ENCODE data around the gene FAM20B.
"Not testable (repeated sequence)": the region's sequence is repeated elsewhere in the genome, so short reads cannot be mapped to it uniquely, and the experiment has no call there.

FAM20B gene, protein sequence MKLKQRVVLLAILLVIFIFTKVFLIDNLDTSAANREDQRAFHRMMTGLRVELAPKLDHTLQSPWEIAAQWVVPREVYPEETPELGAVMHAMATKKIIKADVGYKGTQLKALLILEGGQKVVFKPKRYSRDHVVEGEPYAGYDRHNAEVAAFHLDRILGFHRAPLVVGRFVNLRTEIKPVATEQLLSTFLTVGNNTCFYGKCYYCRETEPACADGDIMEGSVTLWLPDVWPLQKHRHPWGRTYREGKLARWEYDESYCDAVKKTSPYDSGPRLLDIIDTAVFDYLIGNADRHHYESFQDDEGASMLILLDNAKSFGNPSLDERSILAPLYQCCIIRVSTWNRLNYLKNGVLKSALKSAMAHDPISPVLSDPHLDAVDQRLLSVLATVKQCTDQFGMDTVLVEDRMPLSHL

DNA sequence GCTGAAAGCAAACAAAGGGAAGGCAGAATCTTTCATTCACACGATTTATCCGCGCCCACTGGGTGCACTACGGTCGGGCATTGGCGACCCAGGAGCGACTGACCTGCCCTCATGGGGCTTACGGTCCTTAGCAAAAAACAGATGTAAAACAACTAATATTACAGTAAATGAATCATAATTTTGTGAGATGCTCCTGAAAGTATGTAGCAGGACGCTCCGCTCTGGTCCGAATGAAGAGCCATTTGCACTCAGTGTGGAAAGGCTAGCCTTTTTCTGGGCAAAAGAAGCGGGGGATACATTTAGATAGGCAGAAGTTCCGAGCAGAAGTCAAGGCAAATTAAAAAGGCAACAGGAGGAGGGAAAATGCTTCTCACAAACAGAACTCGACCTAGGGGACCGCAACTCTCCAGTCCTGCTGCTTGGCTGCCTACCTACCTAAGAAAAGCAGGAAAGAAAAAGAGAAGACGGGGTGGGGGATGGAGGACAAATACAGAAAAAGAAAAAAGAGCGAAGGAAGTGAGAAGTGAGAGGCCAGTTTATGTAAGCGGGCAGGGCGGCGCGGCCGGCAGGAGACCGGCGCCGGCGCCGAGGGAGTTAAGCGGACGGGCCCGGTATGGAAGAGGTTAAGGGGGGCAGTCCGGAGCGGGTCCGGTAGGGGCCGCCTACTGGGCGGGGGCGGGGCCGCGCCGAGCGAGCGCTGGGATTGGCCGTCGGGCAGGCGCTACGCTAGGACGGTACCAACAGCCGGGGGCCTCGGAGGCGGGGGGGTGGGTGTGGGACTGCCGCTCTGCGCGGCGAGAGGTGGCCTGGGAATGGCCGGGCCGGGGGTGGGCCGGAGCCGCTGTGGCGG lies at the start of gene FAM20B:
Gene FAM20B (plus strand): TSS at position 770 of the 850 bp plus-strand sequence. CDS start 17,954 bp downstream, outside the sequence.
- FAIRE-seq = no peak

DNA sequence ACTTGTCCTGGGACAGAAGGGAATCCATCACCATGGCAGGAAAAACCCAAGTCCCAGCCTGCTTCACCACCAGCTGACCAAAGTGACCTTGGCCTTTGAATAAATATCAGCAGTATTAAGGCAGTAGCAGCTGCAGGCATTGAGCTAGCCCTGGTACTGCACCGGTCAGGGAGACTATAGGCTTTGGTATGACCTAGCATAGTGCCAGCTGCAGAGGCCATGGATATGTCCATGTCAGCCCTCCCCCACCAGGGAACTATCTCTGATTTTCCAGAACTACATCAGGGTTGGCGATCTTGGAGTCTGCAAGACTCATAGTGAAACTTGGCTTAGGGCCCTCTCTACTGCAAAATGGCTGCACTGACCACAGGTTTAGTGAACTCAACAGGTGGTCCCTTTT lies 49.2 kb upstream of the FAM20B start:
- FAIRE-seq = no peak

DNA sequence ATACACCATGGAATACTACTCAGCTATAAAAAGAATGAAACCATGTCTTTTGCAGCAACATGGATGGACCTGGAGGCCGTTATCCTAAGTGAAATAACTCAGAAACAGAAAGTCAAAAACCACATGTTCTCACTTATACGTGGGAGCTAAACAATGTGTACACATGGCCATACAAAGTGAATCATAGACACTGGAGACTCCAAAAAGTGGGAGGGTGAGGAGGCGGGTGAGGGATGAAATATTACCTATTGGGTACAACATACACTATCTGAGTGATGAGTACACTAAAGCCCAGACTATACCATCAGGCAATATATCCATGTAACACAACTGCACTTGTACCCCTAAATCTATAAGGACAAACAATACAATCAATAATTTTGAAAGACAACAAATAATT lies 39.5 kb upstream of the FAM20B start:
- FAIRE-seq = no peak

DNA sequence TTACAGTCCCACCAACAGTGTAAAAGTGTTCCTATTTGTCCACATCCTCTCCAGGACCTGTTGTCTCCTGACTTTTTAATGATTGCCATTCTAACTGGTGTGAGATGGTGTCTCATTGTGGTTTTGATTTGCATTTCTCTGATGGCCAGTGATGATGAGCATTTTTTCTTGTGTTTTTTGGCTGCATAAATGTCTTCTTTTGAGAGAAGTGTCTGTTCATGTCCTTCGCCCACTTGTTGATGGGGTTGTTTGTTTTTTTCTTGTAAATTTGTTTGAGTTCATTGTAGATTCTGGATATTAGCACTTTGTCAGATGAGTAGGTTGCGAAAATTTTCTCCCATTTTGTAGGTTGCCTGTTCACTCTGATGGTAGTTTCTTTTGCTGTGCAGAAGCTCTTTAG lies 37.5 kb upstream of the FAM20B start:
- not testable (repeated sequence) for FAIRE-seq

DNA sequence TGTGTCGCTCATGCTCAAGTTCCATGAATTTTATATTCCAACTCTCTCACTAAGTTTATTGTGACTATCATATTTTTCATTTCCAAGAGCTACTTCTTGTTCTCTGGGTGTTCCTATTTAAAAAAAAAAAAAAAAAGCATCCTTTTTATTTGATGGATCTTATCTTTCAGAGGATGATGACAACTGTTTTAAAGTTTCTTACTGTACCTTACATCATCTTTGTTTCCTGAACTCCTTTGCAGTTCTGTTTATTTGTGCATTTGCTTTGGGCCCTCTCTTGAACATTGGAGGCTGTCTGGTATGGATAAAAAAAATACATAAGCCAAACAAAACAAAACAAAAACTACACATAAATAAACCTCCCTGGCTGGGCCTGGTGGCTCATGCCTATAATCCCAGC lies 32.1 kb upstream of the FAM20B start:
- FAIRE-seq = no peak

DNA sequence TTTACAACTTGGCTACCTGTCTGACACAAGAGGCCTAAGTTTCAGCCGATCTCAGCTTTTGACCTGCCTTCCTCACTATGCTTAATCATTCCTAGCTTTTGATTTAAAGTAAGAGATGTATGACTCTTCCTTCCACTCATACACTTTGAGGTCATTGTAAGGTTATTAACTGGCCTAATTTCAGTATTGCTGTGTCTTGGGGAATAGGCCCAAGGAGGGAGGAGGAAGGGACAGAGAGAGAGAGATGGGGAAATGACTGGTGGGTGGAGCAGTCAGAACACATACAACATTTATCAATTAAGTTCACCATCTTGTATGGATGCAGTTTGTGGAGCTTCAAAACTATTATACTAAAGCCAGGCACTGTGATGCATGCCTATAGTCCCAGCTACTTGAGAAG lies 28.3 kb upstream of the FAM20B start:
- FAIRE-seq = no peak

DNA sequence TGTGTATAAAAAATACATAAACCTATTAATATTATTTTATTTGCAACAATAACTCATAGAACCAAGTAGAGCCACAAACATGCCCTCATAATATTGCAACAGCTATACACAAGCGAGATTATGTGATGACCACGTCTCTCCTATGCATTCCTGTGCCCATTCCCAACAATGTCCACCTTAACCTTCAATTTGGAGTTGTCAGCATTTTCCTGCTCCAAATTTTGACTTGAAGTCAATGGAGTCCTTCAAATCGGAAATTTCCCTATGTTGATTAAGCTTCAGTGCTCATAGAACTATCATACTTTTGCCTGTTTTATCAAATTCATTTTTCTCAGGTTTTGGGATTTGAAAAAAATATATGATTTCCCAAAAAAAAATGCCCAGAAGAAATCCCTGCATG lies 27.4 kb upstream of the FAM20B start:
- no peak for FAIRE-seq

DNA sequence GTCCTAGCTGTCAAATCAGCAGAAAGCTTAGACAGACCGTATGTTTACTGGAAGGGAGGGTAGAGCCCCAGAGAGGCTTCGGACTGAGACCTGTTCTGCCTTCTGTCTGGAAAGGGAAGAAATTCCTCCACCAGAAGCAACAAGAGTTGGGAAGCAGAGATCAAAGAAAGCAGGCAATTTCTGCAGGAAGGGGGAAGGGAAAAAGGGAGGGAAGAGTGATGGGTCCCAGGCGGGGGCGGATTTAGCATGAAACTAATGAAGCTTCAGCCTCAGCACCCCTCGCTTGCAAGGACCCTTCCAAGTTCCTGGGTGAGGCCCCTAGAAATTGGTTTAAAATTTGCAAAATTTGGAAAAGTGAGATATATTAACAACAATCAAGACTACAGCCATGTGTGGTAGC lies 26.6 kb upstream of the FAM20B start:
- no peak for FAIRE-seq

DNA sequence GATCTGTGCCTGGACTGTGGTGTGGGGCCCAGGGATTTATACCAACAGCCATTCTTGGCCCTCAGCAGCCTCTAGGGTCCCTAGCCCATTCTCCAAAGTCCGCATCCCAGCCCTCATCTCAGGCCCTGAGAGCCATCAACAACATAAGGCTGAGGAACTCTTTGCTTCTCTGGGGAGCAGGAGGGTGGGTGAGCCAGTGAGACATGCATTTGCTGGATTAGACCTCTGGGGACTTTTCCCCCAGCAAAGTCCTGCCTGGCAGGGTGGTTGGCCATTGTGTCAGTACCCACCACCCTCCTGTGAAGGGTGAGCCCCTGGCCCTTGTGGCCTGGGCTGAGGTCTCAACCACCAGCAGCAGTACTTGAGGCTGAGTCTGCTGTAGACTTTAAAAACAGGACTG lies 24.2 kb upstream of the FAM20B start:
- no peak for FAIRE-seq

DNA sequence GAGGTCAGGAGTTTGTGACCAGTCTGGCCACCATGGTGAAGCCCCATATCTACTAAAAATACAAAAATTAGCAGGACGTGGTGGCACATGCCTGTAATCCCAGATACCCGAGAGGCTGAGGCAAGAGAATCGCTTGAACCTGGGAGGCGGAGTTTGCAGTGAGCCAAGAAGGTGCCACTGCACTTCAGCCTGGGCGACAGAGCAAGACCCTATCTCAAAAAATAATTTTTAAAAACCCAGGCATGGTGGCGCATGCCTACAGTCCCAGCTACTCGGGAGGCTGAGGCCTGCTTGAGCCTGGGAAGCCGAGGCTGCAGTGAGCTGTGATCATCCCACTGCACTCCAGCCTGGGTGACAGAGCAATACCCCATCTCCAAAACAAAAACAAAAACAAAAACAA lies 23.6 kb upstream of the FAM20B start:
- FAIRE-seq = not testable (repeated sequence)

DNA sequence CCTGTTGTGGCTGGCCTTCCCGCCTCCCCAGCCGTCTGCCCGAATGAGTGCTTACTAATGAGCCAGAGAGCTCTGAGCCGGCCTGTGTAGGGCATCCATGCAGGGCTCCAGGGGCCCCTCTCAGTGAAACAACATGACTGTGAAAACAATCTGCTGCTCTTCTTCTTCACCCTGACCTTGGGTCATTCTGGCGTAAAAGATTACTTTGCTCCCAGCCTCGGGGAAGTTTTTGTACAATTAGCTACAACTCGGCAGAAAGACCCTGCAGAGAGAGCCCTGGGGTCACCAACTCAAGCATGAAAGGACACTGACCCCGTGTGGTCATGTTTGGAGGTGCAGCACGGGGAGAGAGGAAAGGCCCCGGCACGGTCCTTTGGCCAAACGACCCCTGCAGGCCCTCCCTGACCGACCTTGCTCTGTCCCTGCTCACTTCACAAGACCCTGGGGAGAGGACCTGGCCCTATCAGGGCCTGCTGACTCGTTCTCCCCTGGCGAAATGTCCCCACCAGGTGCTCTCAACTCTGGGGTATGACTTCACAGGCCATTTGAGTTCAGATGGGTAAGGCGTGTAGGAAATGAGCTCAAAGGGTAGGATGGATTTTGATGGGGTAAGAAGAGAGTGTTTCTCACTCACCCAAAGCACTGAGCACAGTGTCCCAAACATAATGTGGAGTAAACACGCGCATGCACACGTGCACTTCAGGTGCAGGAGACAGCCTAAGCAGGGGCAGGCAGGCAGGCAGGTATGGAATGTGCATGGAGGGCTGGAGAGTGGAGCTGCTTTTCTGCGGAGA lies 22.9 kb upstream of the FAM20B start:
- FAIRE-seq = no peak

DNA sequence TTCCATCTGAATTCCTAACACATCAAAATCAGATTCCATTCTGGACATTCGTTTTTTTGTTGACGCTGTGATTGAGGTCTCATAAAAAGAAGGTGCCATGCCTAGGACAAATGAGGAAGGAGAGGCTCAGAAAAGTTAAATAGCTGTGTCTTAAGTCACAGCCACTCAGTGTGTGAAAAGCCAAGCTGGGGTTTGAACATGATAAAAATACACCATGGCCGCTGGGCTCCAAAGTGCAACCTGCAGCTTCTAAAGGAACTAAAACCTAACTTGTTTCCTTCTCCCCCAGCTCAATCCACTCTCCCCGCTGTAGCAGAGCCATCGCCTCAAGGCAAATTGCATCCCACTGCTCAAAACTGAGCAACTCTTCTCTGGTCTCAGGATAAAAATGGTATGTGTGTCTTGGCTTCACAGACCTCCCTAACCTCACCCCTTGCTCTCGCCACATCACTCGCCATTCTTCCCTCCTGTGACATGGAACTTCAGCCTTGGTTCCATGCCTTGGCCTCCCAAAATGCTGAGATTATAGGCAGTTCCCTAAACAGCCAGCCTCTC lies 22.1 kb upstream of the FAM20B start:
- no peak for FAIRE-seq

DNA sequence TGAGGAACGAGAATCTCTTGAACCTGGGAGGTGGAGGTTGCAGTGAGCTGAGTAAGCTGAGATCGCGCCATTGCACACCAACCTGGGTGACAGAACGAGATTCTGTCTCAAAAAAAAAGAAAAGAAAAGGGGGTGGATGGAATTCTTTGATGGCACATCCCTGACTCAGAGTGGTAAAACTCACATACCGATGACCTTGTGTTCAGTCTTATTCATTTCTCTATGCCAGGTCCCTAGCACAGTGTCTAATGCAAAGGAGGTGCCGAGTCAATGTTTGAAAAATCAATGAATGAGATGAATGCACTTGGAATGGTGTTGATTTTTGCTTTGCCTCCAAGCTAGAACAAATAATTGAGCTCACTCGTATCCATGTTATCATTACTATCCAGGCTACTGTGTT lies 18.5 kb upstream of the FAM20B start:
- FAIRE-seq = no peak

DNA sequence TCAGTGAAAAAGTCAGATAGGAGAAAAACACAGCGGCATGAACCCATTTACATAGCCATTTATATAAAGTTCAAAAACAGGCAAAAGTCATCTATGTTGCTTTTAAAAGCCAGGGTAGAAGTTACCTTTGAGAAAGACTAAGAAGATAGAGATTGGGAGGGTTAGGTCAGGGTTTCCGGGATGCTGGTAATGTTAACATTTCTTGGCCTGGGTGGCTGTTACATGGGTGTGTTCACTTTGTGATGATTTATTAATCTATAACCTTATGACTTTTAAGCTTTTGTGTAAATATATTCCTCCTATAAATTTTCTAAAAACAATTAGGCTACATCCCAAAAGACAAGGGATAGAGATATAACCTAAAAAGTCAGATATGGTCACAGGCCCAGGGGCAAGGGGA lies 15.0 kb upstream of the FAM20B start:
- no peak for FAIRE-seq

DNA sequence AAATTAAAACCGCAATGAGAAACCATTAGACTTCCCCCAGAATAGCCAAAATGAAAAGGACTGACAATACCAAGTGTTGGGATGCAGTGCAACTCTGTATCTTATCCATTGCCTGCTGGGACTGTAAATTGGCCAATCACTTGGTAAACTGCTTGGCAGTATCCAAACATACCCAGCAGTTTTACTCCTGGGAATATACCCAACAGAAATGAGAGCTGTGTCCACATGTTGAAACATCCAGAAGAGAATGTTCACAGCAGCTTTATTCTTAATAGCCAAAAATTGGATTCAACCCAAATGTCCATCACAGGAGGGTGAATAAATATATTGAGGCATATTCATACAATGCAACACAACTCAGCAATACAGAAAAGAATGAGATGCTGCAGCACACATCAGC lies 13.7 kb upstream of the FAM20B start:
- no peak for FAIRE-seq

DNA sequence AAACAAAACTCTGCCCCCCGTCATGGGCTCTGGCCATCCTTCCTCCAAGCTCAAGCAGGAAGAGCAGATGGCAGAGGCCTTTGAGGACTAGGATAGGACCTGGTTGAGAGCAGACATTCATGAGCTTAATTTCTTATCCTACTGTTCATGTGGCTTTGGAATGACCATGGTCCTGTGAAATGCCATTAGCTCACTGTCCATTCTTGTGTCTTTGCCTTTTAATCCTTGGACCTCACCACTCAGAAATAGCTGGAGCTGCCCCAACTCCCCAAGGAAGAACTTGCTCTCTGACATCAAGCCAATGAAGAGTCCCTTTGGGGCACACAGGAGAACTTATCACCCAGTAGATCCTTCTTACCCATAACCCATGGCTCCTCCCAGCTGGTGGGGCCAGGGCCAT lies 11.6 kb upstream of the FAM20B start:
- FAIRE-seq = no peak

DNA sequence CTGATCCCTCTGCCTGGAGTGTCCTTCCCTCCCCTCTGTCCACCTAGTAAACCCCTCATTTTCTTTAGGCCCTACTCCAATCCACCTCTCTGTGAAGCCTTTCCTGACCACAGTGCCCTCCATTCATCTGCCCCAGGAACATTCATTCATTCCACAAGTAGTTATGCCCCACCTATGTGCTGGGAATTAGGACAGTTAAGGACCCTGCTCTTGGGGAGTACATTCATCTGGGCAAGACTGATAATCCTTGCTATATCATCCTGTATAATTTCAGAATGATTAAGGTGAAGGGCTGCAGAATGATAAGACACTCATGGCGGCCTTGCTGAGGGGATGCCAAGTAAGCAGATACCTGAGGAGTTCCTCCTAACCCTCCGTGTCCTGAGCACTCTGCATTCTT lies 10.3 kb upstream of the FAM20B start:
- no peak for FAIRE-seq

DNA sequence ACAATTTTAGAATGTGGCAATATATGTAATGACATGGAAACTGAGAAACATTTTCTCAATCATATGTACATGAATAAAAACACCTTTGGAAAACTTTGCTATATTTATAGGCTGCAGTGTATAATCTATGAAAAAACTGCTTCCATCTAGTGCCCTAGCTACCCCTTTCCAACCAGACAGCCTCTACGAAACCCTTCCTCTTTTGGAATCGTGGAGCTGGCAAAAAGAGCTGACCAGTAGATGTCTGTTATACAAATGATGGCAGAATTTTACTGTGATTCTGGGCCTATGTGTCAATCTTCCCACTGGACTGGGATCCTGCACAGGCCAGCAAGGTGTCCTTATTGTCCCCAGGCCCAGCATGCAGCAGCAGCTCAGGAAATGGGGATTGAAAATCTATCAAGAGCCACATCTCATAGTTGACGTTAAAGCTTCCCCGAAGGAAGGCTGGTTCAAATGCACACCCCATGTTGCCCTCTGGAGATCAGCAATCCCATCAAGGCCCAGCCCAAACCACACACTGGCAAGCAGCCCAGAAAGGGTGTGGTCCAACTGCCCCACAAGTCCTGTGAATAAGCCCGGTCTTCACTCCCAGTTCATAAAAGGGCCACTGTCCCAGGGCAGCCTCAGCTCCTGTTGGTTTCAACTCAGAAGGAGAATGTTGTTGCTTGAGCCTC lies 8.8 kb upstream of the FAM20B start:
- FAIRE-seq = no peak

DNA sequence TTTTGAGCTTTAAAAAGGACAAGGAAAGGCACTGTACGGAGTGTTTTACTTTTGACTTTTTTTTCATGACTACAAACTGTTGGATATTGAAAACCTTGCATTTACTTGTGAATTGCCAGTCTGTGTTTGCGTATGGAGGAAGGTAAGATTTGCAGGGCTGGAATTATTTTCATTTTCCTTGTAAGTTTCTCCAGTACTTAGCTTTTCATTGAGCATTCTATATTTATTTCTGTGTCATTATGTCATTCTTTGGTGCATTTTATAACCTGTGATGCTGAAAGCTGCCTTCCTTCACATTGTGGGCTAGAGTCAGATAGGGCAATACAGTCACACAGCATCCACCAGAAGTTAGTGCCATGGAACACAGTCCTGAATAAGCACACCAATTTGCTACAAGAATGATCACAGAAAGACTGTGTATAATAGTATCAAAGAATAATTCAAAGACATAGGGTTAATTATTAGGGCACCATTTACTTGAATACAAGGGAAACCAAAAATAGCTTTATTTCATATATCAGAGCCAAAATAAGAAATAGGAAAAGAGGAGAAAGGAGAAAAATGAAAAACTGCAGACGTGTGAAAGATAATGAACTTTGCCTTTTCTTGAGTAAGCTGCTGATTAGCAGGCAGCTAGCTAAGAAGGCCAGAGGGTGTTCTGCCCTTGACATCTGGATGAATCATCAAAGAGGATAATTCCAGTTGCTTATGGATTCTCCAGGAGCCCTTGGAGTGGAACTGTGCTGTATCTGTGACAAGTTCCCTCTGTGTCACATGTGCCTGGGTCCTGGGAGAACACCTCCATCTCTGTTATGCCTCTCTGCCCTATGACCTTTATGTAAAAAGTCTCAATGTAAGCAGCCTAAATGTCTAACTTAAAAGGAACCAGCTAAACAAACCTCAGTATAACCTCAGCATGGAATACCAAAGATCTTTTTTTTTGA lies 8.0 kb upstream of the FAM20B start:
- FAIRE-seq = no peak

DNA sequence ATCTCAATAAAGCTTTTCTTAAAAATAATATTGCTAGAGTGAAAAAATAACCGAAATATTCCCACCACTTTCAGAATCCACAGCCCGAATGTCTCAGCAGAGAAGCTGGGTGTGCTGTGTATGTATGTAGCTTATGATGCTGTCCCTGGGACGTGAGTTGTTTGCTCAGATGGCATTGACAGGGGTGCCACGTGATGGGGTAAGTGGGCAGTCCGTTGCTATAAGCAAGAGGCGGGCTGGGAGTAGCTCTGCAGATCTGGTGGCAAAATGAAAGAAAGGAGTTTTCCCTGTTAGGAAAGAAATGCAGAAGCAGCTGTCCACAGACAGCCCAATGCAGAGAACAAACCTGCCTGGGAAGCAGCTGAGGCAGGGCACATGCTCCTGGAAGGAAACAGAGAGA lies 3.8 kb upstream of the FAM20B start:
- no peak for FAIRE-seq

DNA sequence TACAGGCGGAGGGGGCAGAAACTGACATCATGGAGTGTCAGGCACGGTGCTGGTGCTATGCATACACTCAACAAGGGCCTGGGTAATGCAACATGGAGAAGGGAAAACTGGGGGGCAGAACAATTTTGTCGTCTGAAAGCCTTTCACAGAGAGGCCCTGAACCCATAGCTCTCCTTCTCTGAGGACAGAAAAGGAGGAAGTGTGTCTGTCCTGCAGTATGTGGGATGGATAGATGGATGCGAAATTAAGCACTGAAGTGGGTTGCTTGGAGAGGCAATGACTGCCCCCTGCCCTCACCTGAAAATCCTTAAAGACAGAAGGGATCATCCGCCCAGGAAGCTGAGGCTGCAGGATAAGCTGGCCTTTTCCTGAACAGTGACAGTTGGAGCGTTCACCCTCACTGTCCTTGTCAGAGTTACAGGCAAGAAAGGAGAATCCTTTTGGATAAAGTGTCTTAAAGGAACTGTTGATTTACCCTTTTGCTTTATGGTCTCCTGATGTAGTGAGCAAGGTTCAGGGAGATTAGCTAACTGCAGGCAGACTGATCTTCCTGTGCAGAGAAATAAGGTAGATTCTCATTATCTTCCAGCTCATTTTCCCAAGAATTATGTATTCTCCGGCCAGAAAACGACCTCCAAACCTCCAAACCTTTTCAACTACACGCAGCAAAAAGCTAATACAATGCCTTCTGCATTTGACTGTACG lies 1.6 kb upstream of the FAM20B start:
- FAIRE-seq = no peak
